Measurements from ENCODE around the gene GRID1. TPM values are rescaled to one million over a fixed set of nuclear protein-coding genes. Genes with fewer than 3 reads are reported as not detected.

Gene GRID1
- total RNA-seq, 1 donor from 2014 or later, result 0.22 TPM

GRCh38 chr10:86317949-86318725, 48.5 kb downstream of the GRID1 start:
- Mint-ChIP-seq H3K27me3 (peaks cover 27% of the 10 kb centered on the region), H3K4me1 (ENCODE audit: low read depth) (no peaks in the 10 kb centered on the region), H3K9me3 (ENCODE audit: low read depth) (no peaks in the 10 kb centered on the region), H3K36me3 (ENCODE audit: insufficient read depth) (no peaks in the 10 kb centered on the region), H3K27ac (no peak overlapping the region), H3K4me3 (ENCODE audit: low read depth) (no peak overlapping the region)
- TF ChIP-seq, protein P1, sequence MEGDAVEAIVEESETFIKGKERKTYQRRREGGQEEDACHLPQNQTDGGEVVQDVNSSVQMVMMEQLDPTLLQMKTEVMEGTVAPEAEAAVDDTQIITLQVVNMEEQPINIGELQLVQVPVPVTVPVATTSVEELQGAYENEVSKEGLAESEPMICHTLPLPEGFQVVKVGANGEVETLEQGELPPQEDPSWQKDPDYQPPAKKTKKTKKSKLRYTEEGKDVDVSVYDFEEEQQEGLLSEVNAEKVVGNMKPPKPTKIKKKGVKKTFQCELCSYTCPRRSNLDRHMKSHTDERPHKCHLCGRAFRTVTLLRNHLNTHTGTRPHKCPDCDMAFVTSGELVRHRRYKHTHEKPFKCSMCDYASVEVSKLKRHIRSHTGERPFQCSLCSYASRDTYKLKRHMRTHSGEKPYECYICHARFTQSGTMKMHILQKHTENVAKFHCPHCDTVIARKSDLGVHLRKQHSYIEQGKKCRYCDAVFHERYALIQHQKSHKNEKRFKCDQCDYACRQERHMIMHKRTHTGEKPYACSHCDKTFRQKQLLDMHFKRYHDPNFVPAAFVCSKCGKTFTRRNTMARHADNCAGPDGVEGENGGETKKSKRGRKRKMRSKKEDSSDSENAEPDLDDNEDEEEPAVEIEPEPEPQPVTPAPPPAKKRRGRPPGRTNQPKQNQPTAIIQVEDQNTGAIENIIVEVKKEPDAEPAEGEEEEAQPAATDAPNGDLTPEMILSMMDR (IDR thresholded peaks at IDR 0.05; ENCODE audit: unreplicated experiment), result no peak
- no peak for DNase-seq (ENCODE audit: low spot score, unreplicated experiment)

GRCh38 chr10:86316990-86317389, 49.6 kb downstream of the GRID1 start:
- Mint-ChIP-seq H3K9me3 (ENCODE audit: low read depth) (no peaks in the 10 kb centered on the region), H3K27ac (no peak overlapping the region), H3K4me1 (ENCODE audit: low read depth) (no peaks in the 10 kb centered on the region), H3K36me3 (ENCODE audit: insufficient read depth) (no peaks in the 10 kb centered on the region), H3K27me3 (peaks cover 31% of the 10 kb centered on the region), H3K4me3 (ENCODE audit: low read depth) (no peak overlapping the region)
- DNase-seq (ENCODE audit: low spot score, unreplicated experiment), result no peak
- TF ChIP-seq, protein P1 (IDR thresholded peaks at IDR 0.05; ENCODE audit: unreplicated experiment), result no peak

DNA sequence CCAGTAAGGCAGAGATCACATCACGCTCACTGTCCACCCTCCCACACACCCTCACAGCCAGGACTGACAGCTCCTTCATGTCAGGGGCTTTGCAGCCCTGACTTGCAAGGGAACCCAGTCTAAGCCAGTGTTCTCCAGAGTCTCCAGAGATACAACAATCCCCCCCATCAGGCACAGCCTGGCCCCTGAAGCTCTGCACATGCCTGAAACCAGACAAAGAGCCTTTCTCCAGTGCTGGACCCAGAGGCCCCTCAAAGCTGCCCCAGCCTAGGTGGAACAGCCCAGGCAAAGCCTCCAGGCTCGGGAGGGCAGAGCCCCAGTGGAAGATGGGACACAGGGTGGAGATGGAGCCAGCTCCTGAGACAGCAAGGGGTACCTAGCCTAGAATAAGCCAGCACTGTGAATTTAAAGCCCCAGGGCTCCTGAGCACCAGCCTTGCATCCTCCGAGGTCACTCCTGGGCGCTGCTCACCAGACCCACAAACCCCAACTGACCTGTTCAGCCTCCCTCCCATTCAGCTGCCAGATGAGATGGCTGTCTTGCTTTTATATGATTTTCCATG, 50.2 kb downstream of the GRID1 start:
- H3K36me3 Mint-ChIP-seq (ENCODE audit: insufficient read depth), result no peaks in the 10 kb centered on the region
- no peaks in the 10 kb centered on the region for H3K4me1 Mint-ChIP-seq (ENCODE audit: low read depth)
- no peak overlapping the region for H3K27ac Mint-ChIP-seq
- TF ChIP-seq, protein P1 (IDR thresholded peaks at IDR 0.05; ENCODE audit: unreplicated experiment), result no peak
- peaks cover 29% of the 10 kb centered on the region for H3K27me3 Mint-ChIP-seq
- H3K4me3 Mint-ChIP-seq (ENCODE audit: low read depth), result no peak overlapping the region
- H3K9me3 Mint-ChIP-seq (ENCODE audit: low read depth), result no peaks in the 10 kb centered on the region
- DNase-seq (ENCODE audit: low spot score, unreplicated experiment), result no peak

GRCh38 chr10:86315549-86315942, 51.0 kb downstream of the GRID1 start:
- H3K27me3 Mint-ChIP-seq, result peaks cover 31% of the 10 kb centered on the region
- H3K27ac Mint-ChIP-seq, result no peak overlapping the region
- no peaks in the 10 kb centered on the region for H3K9me3 Mint-ChIP-seq (ENCODE audit: low read depth)
- H3K4me3 Mint-ChIP-seq (ENCODE audit: low read depth), result no peak overlapping the region
- H3K4me1 Mint-ChIP-seq (ENCODE audit: low read depth), result no peaks in the 10 kb centered on the region
- no peaks in the 10 kb centered on the region for H3K36me3 Mint-ChIP-seq (ENCODE audit: insufficient read depth)
- TF ChIP-seq, protein P1 (IDR thresholded peaks at IDR 0.05; ENCODE audit: unreplicated experiment), result no peak
- no peak for DNase-seq (ENCODE audit: low spot score, unreplicated experiment)

DNA sequence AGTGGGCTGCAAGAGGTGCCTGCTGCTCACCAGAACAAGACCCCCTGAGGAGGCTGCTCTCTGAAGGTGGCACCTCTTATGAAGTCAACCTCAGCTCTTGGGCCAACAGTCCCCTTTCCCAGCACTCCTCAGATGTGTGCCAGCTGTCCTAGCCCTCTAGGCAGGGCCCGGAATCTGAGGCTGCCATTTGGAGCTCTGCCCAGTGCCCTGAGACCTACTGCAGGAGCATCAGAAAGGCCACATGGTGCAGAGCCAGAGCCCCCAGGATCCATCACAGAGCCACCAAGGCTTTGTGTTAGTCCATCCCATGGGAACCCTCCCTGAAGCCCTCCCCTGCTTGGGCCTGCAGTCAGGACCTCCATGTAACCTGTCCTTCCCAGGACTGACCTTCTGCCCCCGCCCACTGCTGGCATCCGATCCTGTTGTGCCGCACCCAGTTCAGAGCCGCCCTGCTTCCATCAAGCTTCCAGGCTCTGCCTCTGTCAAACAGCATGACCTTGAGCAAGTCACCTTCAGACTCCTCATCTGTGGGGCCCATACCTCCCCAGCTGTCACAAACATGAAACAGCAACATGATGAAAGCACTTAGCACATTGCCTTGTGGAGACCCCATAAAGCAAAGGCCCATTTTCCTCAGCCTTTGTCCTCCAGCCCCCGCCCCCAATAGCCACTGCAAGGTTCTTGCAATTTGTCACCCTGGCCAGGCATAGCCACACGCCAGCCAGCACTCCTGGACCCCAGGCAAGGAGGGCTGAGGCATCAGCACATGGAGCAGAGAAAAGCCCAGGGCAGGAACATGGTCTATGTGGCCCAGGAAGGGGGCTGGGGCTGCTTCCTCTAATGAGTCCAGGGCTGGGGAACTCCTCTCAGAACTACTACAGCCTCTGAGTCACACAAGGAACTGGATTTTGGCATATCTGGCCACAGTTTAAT, 51.7 kb downstream of the GRID1 start:
- Mint-ChIP-seq H3K27ac (no peak overlapping the region), H3K4me1 (ENCODE audit: low read depth) (no peaks in the 10 kb centered on the region), H3K4me3 (ENCODE audit: low read depth) (no peak overlapping the region), H3K27me3 (peaks cover 30% of the 10 kb centered on the region), H3K9me3 (ENCODE audit: low read depth) (no peaks in the 10 kb centered on the region), H3K36me3 (ENCODE audit: insufficient read depth) (no peaks in the 10 kb centered on the region)
- no peak for DNase-seq (ENCODE audit: low spot score, unreplicated experiment)
- TF ChIP-seq, protein P1 (IDR thresholded peaks at IDR 0.05; ENCODE audit: unreplicated experiment), result no peak

Measured in progenitor cell of endocrine pancreas (in vitro differentiated cells).